Ovary (tissue), 9 donors: Measurements from ENCODE around the gene LCN2. TPM values are rescaled to one million over a fixed set of nuclear protein-coding genes. Genes with fewer than 3 reads are reported as not detected.
A peak's percentile ranks its signal among the peaks of the same experiment; 100 is the strongest.

Experiments used
- DNase-seq, 5 donors: peaks; one replicate each; pipeline ENCODE4 v3.0.0-alpha.2; 2019 to 2020
- H3K27ac ChIP-seq, 2 donors: fragments of 200-600 bp; one replicate each; pipeline versions ENCODE4 v1.5.1 to v1.8.0; 2019 to 2022
- H3K27me3 ChIP-seq: fragments of 200-600 bp; one replicate; pipeline ENCODE4 v1.8.0; 2022
- H3K36me3 ChIP-seq: fragments of 200-600 bp; sonication (generic); one replicate; pipeline ENCODE4 v1.5.1; 2019
- H3K4me1 ChIP-seq: one replicate; pipeline ENCODE4 v1.8.1; 2013; ENCODE audit warnings: mild to moderate bottlenecking, moderate library complexity; ENCODE audit not compliant: insufficient read depth
- H3K4me3 ChIP-seq: fragments of 200-600 bp; sonication (generic); one replicate; pipeline ENCODE4 v1.5.1; 2017
- H3K9me3 ChIP-seq, 2 donors: fragments of 200-600 bp in 1 of 2; sonication (generic) in 1 of 2; one replicate each; pipeline versions ENCODE4 v1.5.1 to v1.8.1; 2013 to 2019; ENCODE audit warnings: mild to moderate bottlenecking in 1 of 2, moderate library complexity in 1 of 2
- CTCF ChIP-seq, 3 donors: fragments of 450-650 bp in 2 of 3; fragments of 200-600 bp in 1 of 3; IDR thresholded peaks; one replicate each; pipeline versions ENCODE4 v1.5.1 to v1.8.0; 2016 to 2022; ENCODE audit warnings: antibody characterized with exemption in 3 of 3, mild to moderate bottlenecking in 1 of 3
- EP300 ChIP-seq: sonication (generic); formaldehyde crosslinking; IDR thresholded peaks from one replicate; pipeline ENCODE4 v1.6.1; 2017; ENCODE audit warnings: antibody characterized with exemption
- POLR2A ChIP-seq: fragments of 450-650 bp; IDR thresholded peaks from one replicate; pipeline ENCODE4 v1.6.1; 2017; ENCODE audit warnings: antibody characterized with exemption, mild to moderate bottlenecking, moderate library complexity
- WGBS, 3 donors: extraction: QIAGEN DNeasy Blood & Tissue Kit in 1 of 3; methylation state at CpG; one replicate each; pipeline versions ENCODE4 v1.1.5 to v1.1.7; 2013 to 2017; 5-methylcytosine and 5-hydroxymethylcytosine counted together
- intact Hi-C, 4 donors: fragments of 100-400 bp; cut with DNase I; formaldehyde crosslinking; loops; one replicate each; pipeline versions ENCODE4 v1.11.0 to v1.15.1; 2022 to 2023
- polyA plus RNA-seq, 2 donors: library from polyadenylated mRNA; stranded (reverse); fragments of 200-250 nt in 1 of 2; fragments of 350-450 nt in 1 of 2; fragmentation: Illumina TruSeq in 1 of 2; extraction: RNeasy Lipid Tissue Mini Kit (QIAGEN cat#74804) in 1 of 2; gene quantifications; one replicate each; pipeline ENCODE4 v1.2.3, GENCODE V29; 2013 to 2014
- total RNA-seq, 7 donors: library from RNA; depleted of rRNA in 2 of 7; stranded (reverse); fragments of >200 nt in 2 of 7; fragmentation: NEBNext Ultra II Directional in 3 of 7; extraction: Animal tissue kit (Norgen Biotek cat#: 25700) in 3 of 7; gene quantifications; one replicate each; pipeline versions ENCODE4 v1.1.0 to v1.2.4, GENCODE V29; 2016 to 2023
- donor health status: DM: no; HTN: no; CAD: no; lungs with moderate emphysema.
- donor health status: DM: no; HTN: no; CAD: no.
- donor health status: Bipolar disorder and iron deficiency.
- donor health status: DM: yes; HTN: yes; CAD: no.
- donor health status: DM: no; HTN: no; CAD: no.
- donor health status: DM: yes; HTN: yes; CAD: no.

LCN2 gene
- total and polyA plus RNA-seq, 9 donors: 0.33 to 19.5 (median 3.6) TPM; not detected in 2

DNA sequence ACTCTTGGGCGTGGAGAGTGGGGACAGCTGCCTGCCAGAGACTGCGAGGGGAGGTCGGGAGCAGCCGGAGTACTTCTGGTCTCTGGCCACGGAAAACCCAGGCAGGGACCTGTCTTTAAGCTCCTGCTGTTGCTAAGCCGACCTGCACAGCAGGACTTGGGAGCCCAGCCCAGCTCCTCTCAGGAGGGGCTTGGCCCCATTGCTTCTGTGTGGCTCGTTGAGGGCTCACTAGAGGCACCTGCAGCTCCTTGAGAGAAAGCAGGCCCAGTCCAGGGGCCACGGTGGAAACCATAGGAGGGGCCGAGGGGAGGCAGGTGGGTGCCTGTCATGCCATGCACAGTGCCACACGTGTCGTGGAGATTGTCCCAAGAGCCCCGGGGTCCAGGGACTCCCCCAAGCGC is 3.3 kb upstream of the LCN2 start:
- H3K4me1 ChIP-seq: no peaks in the 10 kb centered on the region
- no peaks in the 10 kb centered on the region for H3K27me3 ChIP-seq
- TF ChIP-seq POLR2A (no peak), CTCF (IDR thresholded peaks at IDR 0.05) (no peak), EP300 (no peak)
- DNase-seq: peak in 1 of 5 donors; percentile 14
- H3K36me3 ChIP-seq: no peaks in the 10 kb centered on the region
- no peaks in the 10 kb centered on the region for H3K9me3 ChIP-seq
- H3K27ac ChIP-seq: no peak overlapping the region
- intact Hi-C loops: no loop called here
- no peak overlapping the region for H3K4me3 ChIP-seq
- 67 to 79% (median 79%) methylated on average over 13 of the region's 13 CpGs for WGBS, 3 donors

GRCh38 chr9:128146591-128147120 is 2.6 kb upstream of the LCN2 start:
- no peaks in the 10 kb centered on the region for H3K27me3 ChIP-seq
- no peak overlapping the region for H3K4me3 ChIP-seq
- DNase-seq: peak in 2 of 5 donors; percentile 15 to 26
- no peak for TF ChIP-seq EP300
- no peak for TF ChIP-seq CTCF (IDR thresholded peaks at IDR 0.05)
- TF ChIP-seq POLR2A: no peak
- H3K9me3 ChIP-seq: no peaks in the 10 kb centered on the region
- intact Hi-C loops: no loop called here
- H3K4me1 ChIP-seq: no peaks in the 10 kb centered on the region
- H3K27ac ChIP-seq: no peak overlapping the region
- 82 to 85% (median 83%) methylated on average over 8 of the region's 8 CpGs for WGBS, 3 donors
- no peaks in the 10 kb centered on the region for H3K36me3 ChIP-seq

DNA sequence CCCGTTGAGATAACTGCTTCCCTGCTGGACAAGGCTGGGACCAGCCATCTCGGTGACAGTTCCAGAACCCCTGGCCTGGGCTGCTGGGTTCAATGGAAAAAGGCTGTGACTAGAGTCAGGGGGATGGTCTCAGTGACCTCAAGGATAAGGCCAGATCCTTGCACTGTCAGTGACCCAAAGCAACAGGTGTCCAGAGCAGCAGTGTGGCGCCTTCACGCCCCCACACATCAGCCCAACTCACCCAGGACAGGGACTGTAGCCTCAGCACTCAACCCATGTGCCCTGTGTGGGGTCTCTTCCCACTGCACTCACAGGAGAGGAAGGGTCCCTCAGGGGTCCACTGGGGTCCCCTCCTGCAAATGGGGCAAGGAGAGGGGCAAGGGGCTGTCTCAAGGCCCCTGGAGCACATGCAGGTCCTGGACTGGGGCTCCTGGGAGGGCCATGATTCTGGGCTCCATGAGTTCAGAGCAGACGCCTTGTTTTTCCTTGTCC is 698 bp upstream of the LCN2 start:
- WGBS, 3 donors: 79 to 80% (median 80%) methylated on average over 5 of the region's 5 CpGs
- Histone ChIP-seq H3K4me3 (no peak overlapping the region), H3K9me3 (no peaks in the 10 kb centered on the region), H3K36me3 (no peaks in the 10 kb centered on the region), H3K27ac (no peak overlapping the region), H3K27me3 (no peaks in the 10 kb centered on the region), H3K4me1 (no peaks in the 10 kb centered on the region)
- no peak for TF ChIP-seq CTCF (IDR thresholded peaks at IDR 0.05)
- TF ChIP-seq EP300: no peak
- no peak for TF ChIP-seq POLR2A
- intact Hi-C loops: no loop called here
- peak in 1 of 5 donors; percentile 9 for DNase-seq

GRCh38 chr9:128149951-128150593 is 819 bp downstream of the LCN2 start:
- no peaks in the 10 kb centered on the region for H3K4me1 ChIP-seq
- peak in 1 of 5 donors; percentile 13 for DNase-seq
- no peaks in the 10 kb centered on the region for H3K27me3 ChIP-seq
- intact Hi-C loops: no loop called here
- H3K27ac ChIP-seq: no peak overlapping the region
- WGBS, 3 donors: 73 to 79% (median 76%) methylated on average over 11 of the region's 11 CpGs
- no peaks in the 10 kb centered on the region for H3K9me3 ChIP-seq
- H3K4me3 ChIP-seq: no peak overlapping the region
- H3K36me3 ChIP-seq: no peaks in the 10 kb centered on the region
- no peak for TF ChIP-seq POLR2A
- TF ChIP-seq EP300: no peak
- no peak for TF ChIP-seq CTCF (IDR thresholded peaks at IDR 0.05)
